ENCODE results near the gene ARMH4. TPM values are rescaled to one million over a fixed set of nuclear protein-coding genes. Genes with fewer than 3 reads are reported as not detected.

ARMH4 gene
- total and polyA plus RNA-seq, 12 donors = 1.1 to 23.2 (median 9.0) TPM

DNA sequence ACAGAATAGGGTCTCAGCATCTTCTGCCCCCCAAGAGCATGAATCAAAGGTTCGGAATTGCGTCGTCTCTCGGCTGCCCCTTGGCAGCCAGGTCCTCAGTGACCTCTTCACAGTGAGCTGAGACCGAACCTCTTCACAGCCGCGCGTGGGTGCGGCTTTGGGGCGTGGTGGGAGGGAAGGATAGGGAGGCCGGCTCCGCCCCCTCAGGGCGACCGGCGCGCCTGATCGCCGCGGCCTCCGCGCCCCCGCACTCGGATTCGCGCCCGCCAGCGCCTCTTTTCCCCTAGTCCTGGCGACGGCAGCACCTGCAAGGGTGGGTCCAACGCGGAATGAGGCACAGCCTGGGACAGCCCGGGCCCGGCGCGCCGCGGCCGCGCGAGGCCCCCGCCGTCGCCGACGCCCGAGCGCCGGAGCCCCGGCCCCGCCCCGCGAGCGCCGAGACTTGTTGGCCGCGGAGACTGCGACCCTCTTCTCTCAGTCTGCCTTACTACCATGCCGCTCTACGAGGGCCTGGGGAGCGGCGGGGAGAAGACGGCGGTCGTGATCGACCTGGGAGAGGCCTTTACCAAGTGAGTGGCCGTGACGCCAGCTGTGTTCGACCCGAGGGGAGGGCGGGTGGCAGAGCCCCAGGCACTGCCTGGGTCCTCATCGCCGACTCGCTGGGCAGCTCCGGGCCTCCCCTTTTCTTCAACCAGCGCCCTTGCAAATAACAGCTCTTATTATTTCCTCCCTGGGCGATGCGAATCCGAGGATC, 47.9 kb upstream of the ARMH4 start, which contains the start of gene ACTR10:
TSS of gene ACTR10 (plus strand) at position 424 of the 754 bp plus-strand sequence. CDS start at position 493, 69 bp downstream.
- peak; percentile 81 to 89 (median 85) for DNase-seq
- Histone ChIP-seq H3K36me3 (replicated peaks in 1 of 2) (peaks cover 0 to 3% of the 10 kb centered on the region in 2 donors), H3K4me3 (peak within 1 kb of the TSS; percentile 44 to 94 (median 72)), H3K4me1 (replicated peaks in 1 of 2) (peaks cover 9 to 15% of the 10 kb centered on the region in 2 donors), H3K27ac (peak within 1 kb of the TSS; percentile 67 to 100 (median 93)), H3K27me3 (no peaks in the 10 kb centered on the region), H3K9me3 (replicated peaks in 1 of 3) (no peaks in the 10 kb centered on the region)
- intact Hi-C loops (cut with DNase I) = no loop called here
- TF ChIP-seq, protein P1, sequence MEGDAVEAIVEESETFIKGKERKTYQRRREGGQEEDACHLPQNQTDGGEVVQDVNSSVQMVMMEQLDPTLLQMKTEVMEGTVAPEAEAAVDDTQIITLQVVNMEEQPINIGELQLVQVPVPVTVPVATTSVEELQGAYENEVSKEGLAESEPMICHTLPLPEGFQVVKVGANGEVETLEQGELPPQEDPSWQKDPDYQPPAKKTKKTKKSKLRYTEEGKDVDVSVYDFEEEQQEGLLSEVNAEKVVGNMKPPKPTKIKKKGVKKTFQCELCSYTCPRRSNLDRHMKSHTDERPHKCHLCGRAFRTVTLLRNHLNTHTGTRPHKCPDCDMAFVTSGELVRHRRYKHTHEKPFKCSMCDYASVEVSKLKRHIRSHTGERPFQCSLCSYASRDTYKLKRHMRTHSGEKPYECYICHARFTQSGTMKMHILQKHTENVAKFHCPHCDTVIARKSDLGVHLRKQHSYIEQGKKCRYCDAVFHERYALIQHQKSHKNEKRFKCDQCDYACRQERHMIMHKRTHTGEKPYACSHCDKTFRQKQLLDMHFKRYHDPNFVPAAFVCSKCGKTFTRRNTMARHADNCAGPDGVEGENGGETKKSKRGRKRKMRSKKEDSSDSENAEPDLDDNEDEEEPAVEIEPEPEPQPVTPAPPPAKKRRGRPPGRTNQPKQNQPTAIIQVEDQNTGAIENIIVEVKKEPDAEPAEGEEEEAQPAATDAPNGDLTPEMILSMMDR (IDR thresholded peaks at IDR 0.05) = no peak
- TF ChIP-seq POLR2A (IDR thresholded peaks at IDR 0.05) = peak; percentile 45 to 83
- 0 to 1% (median 1%) methylated on average over 8 to 78 of the region's 78 CpGs for WGBS, 4 donors

DNA sequence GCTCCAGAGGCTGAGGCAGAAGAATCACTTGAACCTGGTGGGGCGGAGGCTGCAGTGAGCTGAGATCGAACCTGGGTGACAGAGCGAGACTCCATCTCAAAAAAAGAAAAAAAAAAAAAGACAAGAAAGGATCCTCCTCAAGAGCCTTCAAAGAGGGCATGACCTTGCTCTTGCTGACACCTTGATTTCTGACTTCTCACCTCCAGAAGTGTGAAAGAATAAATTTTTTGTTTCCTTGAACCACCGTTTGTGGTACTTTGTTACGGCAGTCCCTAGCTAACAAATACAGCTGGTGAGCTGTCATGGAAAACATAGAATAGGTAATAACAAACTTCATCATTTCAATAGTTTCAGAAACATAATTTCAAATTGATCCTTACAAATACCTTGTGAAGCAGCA, 46.1 kb upstream of the ARMH4 start:
- Histone ChIP-seq H3K36me3 (replicated peaks in 1 of 2) (no peaks in the 10 kb centered on the region), H3K27me3 (no peaks in the 10 kb centered on the region), H3K4me3 (no peak overlapping the region), H3K4me1 (replicated peaks in 1 of 2) (peaks cover 9 to 15% of the 10 kb centered on the region in 2 donors), H3K9me3 (replicated peaks in 1 of 3) (no peaks in the 10 kb centered on the region), H3K27ac (no peak overlapping the region)
- intact Hi-C loops (cut with DNase I) = no loop called here
- no peak for DNase-seq
- no peak for TF ChIP-seq POLR2A (IDR thresholded peaks at IDR 0.05)
- TF ChIP-seq, protein P1 (IDR thresholded peaks at IDR 0.05) = no peak
- WGBS, 4 donors = 90 to 96% (median 94%) methylated on average over 5 of the region's 5 CpGs

DNA sequence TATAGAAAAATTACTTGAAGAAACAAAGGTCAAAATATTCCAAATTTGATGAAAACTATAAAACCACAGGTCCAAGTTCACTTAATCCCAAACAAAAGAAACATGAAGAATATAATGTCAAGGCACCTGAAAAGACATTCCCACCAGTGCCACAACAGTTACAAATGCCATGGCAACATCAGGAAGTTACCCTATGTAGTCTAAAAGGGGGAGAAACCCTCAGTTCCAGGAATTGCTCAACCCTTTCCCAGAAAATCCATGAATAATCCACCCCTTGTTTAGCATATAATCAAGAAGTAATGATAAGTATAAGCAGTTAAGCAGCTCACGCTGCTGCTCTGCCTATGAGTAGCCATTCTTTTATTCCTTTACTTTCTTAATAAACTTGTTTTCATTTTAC, 44.2 kb upstream of the ARMH4 start:
- DNase-seq = no peak
- 79 to 98% (median 94%) methylated on average over 1 of the region's 1 CpG for WGBS, 4 donors
- no peak overlapping the region for H3K4me3 ChIP-seq

DNA sequence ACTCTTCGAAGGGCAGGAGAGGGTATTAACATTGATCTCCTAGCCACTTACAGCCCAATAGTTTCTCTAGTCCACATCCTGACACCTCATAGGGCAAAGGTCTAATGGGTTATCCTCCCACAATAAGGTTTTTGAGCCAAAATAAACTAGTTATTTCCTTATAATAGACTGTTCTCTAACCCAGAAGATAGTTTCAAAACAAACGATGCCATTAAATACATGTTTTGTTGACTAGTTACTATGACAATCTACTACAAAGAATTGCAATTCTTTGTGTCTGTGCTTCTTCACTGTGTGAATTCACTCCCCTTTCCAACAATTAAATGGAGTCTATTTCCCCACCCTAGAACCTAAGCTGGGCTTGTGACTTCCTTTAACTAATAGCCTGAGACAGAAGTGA, 41.5 kb upstream of the ARMH4 start:
- no peaks in the 10 kb centered on the region for H3K4me1 ChIP-seq (replicated peaks in 1 of 2)
- H3K27ac ChIP-seq = no peak overlapping the region
- no peaks in the 10 kb centered on the region for H3K27me3 ChIP-seq
- TF ChIP-seq, protein P1 (IDR thresholded peaks at IDR 0.05) = no peak
- TF ChIP-seq POLR2A (IDR thresholded peaks at IDR 0.05) = no peak
- no peak overlapping the region for H3K4me3 ChIP-seq
- DNase-seq = no peak
- intact Hi-C loops (cut with DNase I) = no loop called here
- H3K9me3 ChIP-seq (replicated peaks in 1 of 3) = no peaks in the 10 kb centered on the region
- H3K36me3 ChIP-seq (replicated peaks in 1 of 2) = no peaks in the 10 kb centered on the region
- 55 to 75% (median 68%) methylated on average over 2 of the region's 2 CpGs for WGBS, 4 donors

More for the DNA sequence above, 44.2 kb upstream of the ARMH4 start:
- H3K27ac ChIP-seq = no peak overlapping the region
- H3K4me1 ChIP-seq (replicated peaks in 1 of 2) = peaks cover 3 to 6% of the 10 kb centered on the region in 2 donors
- TF ChIP-seq POLR2A (IDR thresholded peaks at IDR 0.05) = no peak
- TF ChIP-seq, protein P1 (IDR thresholded peaks at IDR 0.05) = no peak
- no peaks in the 10 kb centered on the region for H3K27me3 ChIP-seq
- intact Hi-C loops (cut with DNase I) = no loop called here
- no peaks in the 10 kb centered on the region for H3K36me3 ChIP-seq (replicated peaks in 1 of 2)
- no peaks in the 10 kb centered on the region for H3K9me3 ChIP-seq (replicated peaks in 1 of 3)
